ENCODE measurements around the gene CYP2J2.

GRCh38 chr1:59919746-59920145 lies 6.8 kb downstream of the CYP2J2 start:
- TF ChIP-seq, protein P1, sequence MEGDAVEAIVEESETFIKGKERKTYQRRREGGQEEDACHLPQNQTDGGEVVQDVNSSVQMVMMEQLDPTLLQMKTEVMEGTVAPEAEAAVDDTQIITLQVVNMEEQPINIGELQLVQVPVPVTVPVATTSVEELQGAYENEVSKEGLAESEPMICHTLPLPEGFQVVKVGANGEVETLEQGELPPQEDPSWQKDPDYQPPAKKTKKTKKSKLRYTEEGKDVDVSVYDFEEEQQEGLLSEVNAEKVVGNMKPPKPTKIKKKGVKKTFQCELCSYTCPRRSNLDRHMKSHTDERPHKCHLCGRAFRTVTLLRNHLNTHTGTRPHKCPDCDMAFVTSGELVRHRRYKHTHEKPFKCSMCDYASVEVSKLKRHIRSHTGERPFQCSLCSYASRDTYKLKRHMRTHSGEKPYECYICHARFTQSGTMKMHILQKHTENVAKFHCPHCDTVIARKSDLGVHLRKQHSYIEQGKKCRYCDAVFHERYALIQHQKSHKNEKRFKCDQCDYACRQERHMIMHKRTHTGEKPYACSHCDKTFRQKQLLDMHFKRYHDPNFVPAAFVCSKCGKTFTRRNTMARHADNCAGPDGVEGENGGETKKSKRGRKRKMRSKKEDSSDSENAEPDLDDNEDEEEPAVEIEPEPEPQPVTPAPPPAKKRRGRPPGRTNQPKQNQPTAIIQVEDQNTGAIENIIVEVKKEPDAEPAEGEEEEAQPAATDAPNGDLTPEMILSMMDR (conservative IDR thresholded peaks at IDR 0.05; ENCODE audit: low read length): no peak
- no peak for TF ChIP-seq EZH2phosphoT487 (IDR thresholded peaks at IDR 0.05; ENCODE audit: borderline replicate concordance, low read depth, low read length)

Data from OCI-LY7 (cell line).